ENCODE data around the gene CCDC180. TPM values are rescaled to one million over a fixed set of nuclear protein-coding genes. Genes with fewer than 3 reads are reported as not detected.

The CCDC180 gene
- total RNA-seq, 2 experiments from 2014 or later = 0.13 to 1.2 TPM

DNA sequence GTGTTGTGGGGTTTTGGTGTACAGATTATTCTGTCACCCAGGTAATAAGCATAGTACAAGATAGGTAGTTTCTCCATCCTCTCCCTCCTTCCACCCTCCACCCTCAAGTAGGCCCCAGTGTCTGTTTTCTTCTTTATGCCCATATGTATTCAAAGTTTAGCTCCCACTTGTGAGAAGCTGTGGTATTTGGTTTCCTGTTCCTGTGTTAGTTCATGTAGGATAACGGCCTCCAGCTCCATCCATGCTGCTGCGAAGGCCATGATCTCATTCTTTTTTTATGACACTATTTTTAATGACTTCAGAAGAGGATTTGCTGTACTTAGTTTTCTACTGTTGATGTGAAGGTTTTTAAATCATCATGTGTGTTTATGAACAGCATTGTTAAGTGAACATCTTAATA, 11.9 kb downstream of the CCDC180 start:
- Histone ChIP-seq H3K36me3 (ENCODE audit: insufficient read depth, low read length) (no peaks in the 10 kb centered on the region), H3K9me2 (ENCODE audit: insufficient read depth, low read length) (no peaks in the 10 kb centered on the region), H3K79me2 (ENCODE audit: insufficient read depth, low read depth, low read length) (no peaks in the 10 kb centered on the region), H3K9me3 (ENCODE audit: low read length) (no peaks in the 10 kb centered on the region), H3K4me2 (ENCODE audit: low read length) (no peak overlapping the region), H3K4me3 (ENCODE audit: low read depth, low read length, poor library complexity, severe bottlenecking) (no peak overlapping the region), H3K27ac (ENCODE audit: low read depth, low read length, poor library complexity, severe bottlenecking) (no peak overlapping the region), H4K20me1 (ENCODE audit: insufficient read depth, low read length) (no peaks in the 10 kb centered on the region), H2AFZ (ENCODE audit: low read length) (no peak overlapping the region), H3K4me1 (ENCODE audit: insufficient read depth, low read length, poor library complexity, severe bottlenecking) (no peaks in the 10 kb centered on the region)
- intact Hi-C loops (cut with micrococcal nuclease; ENCODE audit: unreplicated experiment) = no loop called here
- ChIA-PET CTCF (ENCODE audit: unreplicated experiment) (no interaction called here), POLR2A (interaction anchor here (0.6 kb wide), 3 partner anchors 14 to 230 kb away, joined by 3 to 5 read pairs (median 5); no protein-coding TSS in a partner anchor)
- TF ChIP-seq, protein P1, sequence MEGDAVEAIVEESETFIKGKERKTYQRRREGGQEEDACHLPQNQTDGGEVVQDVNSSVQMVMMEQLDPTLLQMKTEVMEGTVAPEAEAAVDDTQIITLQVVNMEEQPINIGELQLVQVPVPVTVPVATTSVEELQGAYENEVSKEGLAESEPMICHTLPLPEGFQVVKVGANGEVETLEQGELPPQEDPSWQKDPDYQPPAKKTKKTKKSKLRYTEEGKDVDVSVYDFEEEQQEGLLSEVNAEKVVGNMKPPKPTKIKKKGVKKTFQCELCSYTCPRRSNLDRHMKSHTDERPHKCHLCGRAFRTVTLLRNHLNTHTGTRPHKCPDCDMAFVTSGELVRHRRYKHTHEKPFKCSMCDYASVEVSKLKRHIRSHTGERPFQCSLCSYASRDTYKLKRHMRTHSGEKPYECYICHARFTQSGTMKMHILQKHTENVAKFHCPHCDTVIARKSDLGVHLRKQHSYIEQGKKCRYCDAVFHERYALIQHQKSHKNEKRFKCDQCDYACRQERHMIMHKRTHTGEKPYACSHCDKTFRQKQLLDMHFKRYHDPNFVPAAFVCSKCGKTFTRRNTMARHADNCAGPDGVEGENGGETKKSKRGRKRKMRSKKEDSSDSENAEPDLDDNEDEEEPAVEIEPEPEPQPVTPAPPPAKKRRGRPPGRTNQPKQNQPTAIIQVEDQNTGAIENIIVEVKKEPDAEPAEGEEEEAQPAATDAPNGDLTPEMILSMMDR (conservative IDR thresholded peaks at IDR 0.05; ENCODE audit: low read length) = no peak
- TF ChIP-seq EZH2phosphoT487 (IDR thresholded peaks at IDR 0.05; ENCODE audit: borderline replicate concordance, low read depth, low read length) = no peak
- no peak for DNase-seq (ENCODE audit: low spot score)
- BruUV-seq (replicated peaks) = no TSS peak

DNA sequence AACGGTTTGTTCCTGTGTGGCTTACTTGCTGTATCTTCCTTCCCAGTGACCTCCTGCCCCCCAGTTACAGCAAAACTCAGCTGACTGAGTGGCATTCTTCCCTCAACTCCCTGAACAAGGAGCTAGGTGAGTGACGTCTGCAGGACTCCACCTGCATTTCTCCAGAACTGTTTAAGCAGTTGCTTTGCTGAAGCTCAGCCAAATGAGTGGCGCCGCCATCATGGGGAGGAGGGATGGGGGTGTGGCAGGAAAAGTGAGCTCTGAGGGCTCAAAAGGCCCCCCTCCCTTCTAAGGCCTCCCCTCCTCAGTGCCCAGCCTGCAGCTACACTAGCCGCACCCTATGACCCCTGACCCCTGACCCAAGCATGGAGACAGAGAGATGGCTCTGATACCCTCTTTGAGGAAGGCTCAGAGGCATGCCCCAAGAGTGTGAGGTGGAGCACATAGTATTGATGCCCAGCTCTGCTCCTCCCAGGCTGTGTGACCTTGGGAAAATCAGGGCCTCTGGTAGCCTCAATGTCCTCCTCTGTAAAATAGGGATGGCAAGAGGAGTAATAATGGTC, 12.7 kb downstream of the CCDC180 start:
- ChIA-PET CTCF (ENCODE audit: unreplicated experiment) (no interaction called here), POLR2A (interaction anchor here (0.6 kb wide), 1 partner anchor 229 kb away, joined by 3 read pairs; no protein-coding TSS in a partner anchor)
- Histone ChIP-seq H3K4me2 (ENCODE audit: low read length) (no peak overlapping the region), H3K4me1 (ENCODE audit: insufficient read depth, low read length, poor library complexity, severe bottlenecking) (no peaks in the 10 kb centered on the region), H3K36me3 (ENCODE audit: insufficient read depth, low read length) (no peaks in the 10 kb centered on the region), H3K27ac (ENCODE audit: low read depth, low read length, poor library complexity, severe bottlenecking) (no peak overlapping the region), H2AFZ (ENCODE audit: low read length) (no peak overlapping the region), H3K9me2 (ENCODE audit: insufficient read depth, low read length) (no peaks in the 10 kb centered on the region), H3K4me3 (ENCODE audit: low read depth, low read length, poor library complexity, severe bottlenecking) (no peak overlapping the region), H4K20me1 (ENCODE audit: insufficient read depth, low read length) (no peaks in the 10 kb centered on the region), H3K9me3 (ENCODE audit: low read length) (no peaks in the 10 kb centered on the region), H3K79me2 (ENCODE audit: insufficient read depth, low read depth, low read length) (no peaks in the 10 kb centered on the region)
- no peak for DNase-seq (ENCODE audit: low spot score)
- BruUV-seq (replicated peaks) = no TSS peak
- intact Hi-C loops (cut with micrococcal nuclease; ENCODE audit: unreplicated experiment) = no loop called here
- no peak for TF ChIP-seq EZH2phosphoT487 (IDR thresholded peaks at IDR 0.05; ENCODE audit: borderline replicate concordance, low read depth, low read length)
- TF ChIP-seq, protein P1 (conservative IDR thresholded peaks at IDR 0.05; ENCODE audit: low read length) = no peak

GRCh38 chr9:97321251-97321650, 13.8 kb downstream of the CCDC180 start:
- Histone ChIP-seq H3K9me3 (ENCODE audit: low read length) (no peaks in the 10 kb centered on the region), H3K4me2 (ENCODE audit: low read length) (no peak overlapping the region), H3K4me3 (ENCODE audit: low read depth, low read length, poor library complexity, severe bottlenecking) (no peak overlapping the region), H4K20me1 (ENCODE audit: insufficient read depth, low read length) (no peaks in the 10 kb centered on the region), H3K27ac (ENCODE audit: low read depth, low read length, poor library complexity, severe bottlenecking) (no peak overlapping the region), H3K79me2 (ENCODE audit: insufficient read depth, low read depth, low read length) (no peaks in the 10 kb centered on the region), H3K36me3 (ENCODE audit: insufficient read depth, low read length) (no peaks in the 10 kb centered on the region), H2AFZ (ENCODE audit: low read length) (no peak overlapping the region), H3K4me1 (ENCODE audit: insufficient read depth, low read length, poor library complexity, severe bottlenecking) (no peaks in the 10 kb centered on the region), H3K9me2 (ENCODE audit: insufficient read depth, low read length) (no peaks in the 10 kb centered on the region)
- no peak for TF ChIP-seq EZH2phosphoT487 (IDR thresholded peaks at IDR 0.05; ENCODE audit: borderline replicate concordance, low read depth, low read length)
- TF ChIP-seq, protein P1 (conservative IDR thresholded peaks at IDR 0.05; ENCODE audit: low read length) = no peak
- DNase-seq (ENCODE audit: low spot score) = no peak
- no TSS peak for BruUV-seq (replicated peaks)
- intact Hi-C loops (cut with micrococcal nuclease; ENCODE audit: unreplicated experiment) = no loop called here
- ChIA-PET CTCF (ENCODE audit: unreplicated experiment) (no interaction called here), POLR2A (no interaction called here)

Data from OCI-LY7 (cell line).